Neural cell (in vitro differentiated cells): Measurements from ENCODE around the gene DRAM1. TPM values are rescaled to one million over a fixed set of nuclear protein-coding genes. Genes with fewer than 3 reads are reported as not detected.

Experiments used
- H2AFZ ChIP-seq: fragments of 200-600, 300-800 bp; sonication (generic), shearing (Covaris generic); 2 replicates; pipeline ENCODE4 v1.6.0; 2014; ENCODE audit warnings: low read depth, mild to moderate bottlenecking, antibody characterized with exemption, low read length, moderate library complexity
- H3F3A ChIP-seq: fragments of 200-600 bp; shearing (Covaris generic); 2 replicates; pipeline ENCODE4 v1.6.1; 2016; ENCODE audit warnings: mild to moderate bottlenecking, moderate library complexity, mixed read lengths, antibody characterized with exemption, low read length; ENCODE audit not compliant: insufficient read depth, poor library complexity, severe bottlenecking
- H3K27ac ChIP-seq: fragments of 200-600, 300-800 bp; sonication (generic), shearing (Covaris generic); 2 replicates; pipeline ENCODE4 v1.5.1; 2014; ENCODE audit warnings: mild to moderate bottlenecking, low read length, moderate library complexity
- H3K27me3 ChIP-seq: fragments of 300-800, 200-600 bp; sonication (generic), shearing (Covaris generic); 2 replicates; pipeline ENCODE4 v1.6.0; 2014; ENCODE audit warnings: mild to moderate bottlenecking, low read depth, low read length, moderate library complexity; ENCODE audit not compliant: insufficient read depth
- H3K36me3 ChIP-seq: fragments of 300-800, 200-600 bp; sonication (generic), shearing (Covaris generic); 2 replicates; pipeline ENCODE4 v1.5.1; 2014; ENCODE audit warnings: mild to moderate bottlenecking, antibody characterized with exemption, low read length, moderate library complexity; ENCODE audit not compliant: insufficient read depth
- H3K4me2 ChIP-seq: fragments of 300-800, 200-600 bp; sonication (generic), shearing (Covaris generic); 2 replicates; pipeline ENCODE4 v1.6.0; 2014; ENCODE audit warnings: mild to moderate bottlenecking, low read length
- H3K4me3 ChIP-seq: fragments of 300-800, 200-600 bp; sonication (generic), shearing (Covaris generic); 2 replicates; pipeline ENCODE4 v1.5.1; 2014; ENCODE audit warnings: mild to moderate bottlenecking, low read length, moderate library complexity
- H3K79me2 ChIP-seq: fragments of 200-600 bp; shearing (Covaris generic); replicated peaks from 2 replicates; pipeline ENCODE4 v1.6.0; 2014; ENCODE audit warnings: mild to moderate bottlenecking, low read length, moderate library complexity; ENCODE audit not compliant: insufficient read depth
- H3K9ac ChIP-seq: fragments of 300-800, 200-600 bp; sonication (generic), shearing (Covaris generic); 2 replicates; pipeline ENCODE4 v1.6.1; 2016; ENCODE audit warnings: mild to moderate bottlenecking, low read length, mixed read lengths
- H3K9me2 ChIP-seq: fragments of 200-600 bp; shearing (Covaris generic); 2 replicates; pipeline ENCODE4 v1.6.1; 2016; ENCODE audit warnings: mild to moderate bottlenecking, low read length, mixed read lengths; ENCODE audit not compliant: insufficient read depth
- H3K9me3 ChIP-seq: fragments of 200-600, 300-800 bp; sonication (generic), shearing (Covaris generic); 2 replicates; pipeline ENCODE4 v1.6.1; 2016; ENCODE audit warnings: mild to moderate bottlenecking, mixed run types, low read length, moderate library complexity, mixed read lengths
- H4K20me1 ChIP-seq: fragments of 200-600 bp; shearing (Covaris generic); 2 replicates; pipeline ENCODE4 v1.6.1; 2016; ENCODE audit warnings: mild to moderate bottlenecking, mixed run types; ENCODE audit not compliant: insufficient read depth
- CTCF ChIP-seq: fragments of 450-650 bp; IDR thresholded peaks from 2 replicates; pipeline ENCODE4 v1.5.1; 2014; ENCODE audit warnings: antibody characterized with exemption, mild to moderate bottlenecking, moderate library complexity; ENCODE audit not compliant: poor library complexity, severe bottlenecking
- EP300 ChIP-seq: fragments of 450-650 bp; conservative IDR thresholded peaks from 2 replicates; pipeline ENCODE4 v1.6.1; 2014; ENCODE audit warnings: antibody characterized with exemption, mild to moderate bottlenecking, moderate library complexity; ENCODE audit not compliant: poor library complexity, severe bottlenecking
- EZH2 ChIP-seq: fragments of 200-600, 300-800 bp; shearing (Covaris generic), sonication (generic); IDR thresholded peaks from 2 replicates; pipeline ENCODE4 v1.6.1; 2014; ENCODE audit warnings: antibody characterized with exemption, low read length, borderline replicate concordance, mild to moderate bottlenecking; ENCODE audit not compliant: insufficient read depth, poor library complexity, severe bottlenecking
- MXI1 ChIP-seq: fragments of 450-650 bp; conservative IDR thresholded peaks from 2 replicates; pipeline ENCODE4 v1.6.1; 2014; ENCODE audit warnings: antibody characterized with exemption, mild to moderate bottlenecking; ENCODE audit not compliant: poor library complexity, severe bottlenecking
- POLR2AphosphoS5 ChIP-seq: IDR thresholded peaks from 2 replicates; pipeline ENCODE4 v1.6.1; 2012
- RAD21 ChIP-seq: fragments of 450-650 bp; conservative IDR thresholded peaks from 2 replicates; pipeline ENCODE4 v1.6.1; 2014; ENCODE audit warnings: antibody characterized with exemption, mild to moderate bottlenecking, moderate library complexity
- REST ChIP-seq: IDR thresholded peaks from 2 replicates; pipeline ENCODE4 v1.6.1; 2012; ENCODE audit warnings: borderline replicate concordance
- SMC3 ChIP-seq: fragments of 450-650 bp; conservative IDR thresholded peaks from 2 replicates; pipeline ENCODE4 v1.6.1; 2014; ENCODE audit warnings: antibody characterized with exemption, mild to moderate bottlenecking, moderate library complexity; ENCODE audit not compliant: poor library complexity
- TAF1 ChIP-seq: IDR thresholded peaks from 2 replicates; pipeline ENCODE4 v1.6.1; 2012; ENCODE audit warnings: low read depth
- polyA plus RNA-seq: library from polyadenylated mRNA; depleted of rRNA; stranded (reverse); fragments of >200 nt; gene quantifications from 2 replicates; pipeline ENCODE4 v1.2.3, GENCODE V29; 2014

DRAM1 gene
- polyA plus RNA-seq, 1 donor from 2014 or later, result 0.17 TPM

- Histone ChIP-seq H3K4me2 (no peak overlapping the region), H3K36me3 (no peaks in the 10 kb centered on the region), H2AFZ (no peak overlapping the region), H3K27me3 (no peaks in the 10 kb centered on the region), H3K4me3 (no peak overlapping the region), H4K20me1 (no peaks in the 10 kb centered on the region), H3K9me3 (no peaks in the 10 kb centered on the region), H3K79me2 (no peaks in the 10 kb centered on the region), H3F3A (no peaks in the 10 kb centered on the region), H3K27ac (no peak overlapping the region), H3K9me2 (no peaks in the 10 kb centered on the region), H3K9ac (no peak overlapping the region)
- TF ChIP-seq CTCF (no peak), SMC3 (no peak), POLR2AphosphoS5 (peak; percentile 27), EP300 (peak; percentile 34)
These were observed 32.2 kb upstream of the DRAM1 start for GRCh38 chr12:101845137-101845711.

- Histone ChIP-seq H3K36me3 (no peaks in the 10 kb centered on the region), H3K4me2 (no peak overlapping the region), H3K27ac (no peak overlapping the region), H3K9ac (no peak overlapping the region), H4K20me1 (no peaks in the 10 kb centered on the region), H3K4me3 (no peak overlapping the region), H3F3A (no peaks in the 10 kb centered on the region), H3K27me3 (no peaks in the 10 kb centered on the region), H2AFZ (no peak overlapping the region), H3K79me2 (no peaks in the 10 kb centered on the region), H3K9me2 (no peaks in the 10 kb centered on the region), H3K9me3 (no peaks in the 10 kb centered on the region)
- TF ChIP-seq EZH2 (no peak), MXI1 (no peak)
These were observed 30.1 kb upstream of the DRAM1 start for GRCh38 chr12:101847325-101847724.

GRCh38 chr12:101850199-101850598 is 27.2 kb upstream of the DRAM1 start:
- Histone ChIP-seq H3K79me2 (no peaks in the 10 kb centered on the region), H3K9me3 (no peaks in the 10 kb centered on the region), H3K4me2 (no peak overlapping the region), H3K36me3 (no peaks in the 10 kb centered on the region), H4K20me1 (no peaks in the 10 kb centered on the region), H2AFZ (no peak overlapping the region), H3F3A (no peaks in the 10 kb centered on the region), H3K9ac (no peak overlapping the region), H3K27me3 (no peaks in the 10 kb centered on the region), H3K4me3 (no peak overlapping the region), H3K9me2 (no peaks in the 10 kb centered on the region), H3K27ac (no peak overlapping the region)
- TF ChIP-seq SMC3 (no peak), TAF1 (no peak), EZH2 (no peak), CTCF (no peak), RAD21 (no peak), POLR2AphosphoS5 (no peak), REST (no peak), EP300 (no peak), MXI1 (no peak)
